Lower leg skin (tissue), 3 donors: Measurements from ENCODE around the gene MRPS18B.

Experiments used
- CTCF ChIP-seq, 3 donors: fragments of 450-650 bp; IDR thresholded peaks; one replicate each; pipeline ENCODE4 v1.5.1; 2016; ENCODE audit warnings: antibody characterized with exemption in 3 of 3, mild to moderate bottlenecking in 3 of 3, moderate library complexity in 2 of 3
- POLR2A ChIP-seq, 2 donors: fragments of 450-650 bp; IDR thresholded peaks; one replicate each; pipeline ENCODE4 v1.6.1; 2016 to 2017; ENCODE audit warnings: antibody characterized with exemption in 2 of 2, mild to moderate bottlenecking in 1 of 2, moderate library complexity in 1 of 2

- TF ChIP-seq POLR2A (IDR thresholded peaks at IDR 0.05) = no peak
- no peak for TF ChIP-seq CTCF (IDR thresholded peaks at IDR 0.05)
Measured at GRCh38 chr6:30589754-30590358, 27.8 kb upstream of the MRPS18B start.
